Prostate gland (tissue), 2 donors: ENCODE measurements around the gene MTA1. TPM values are rescaled to one million over a fixed set of nuclear protein-coding genes. Genes with fewer than 3 reads are reported as not detected.

Source experiments
- DNase-seq: peaks from one replicate; pipeline ENCODE4 v3.0.0-alpha.2; 2019; ENCODE audit warnings: low spot score
- H3K27ac ChIP-seq, 2 donors: fragments of 200-600 bp; sonication (generic); 2 replicates each; pipeline ENCODE4 v1.5.1; 2017 to 2019
- H3K27me3 ChIP-seq: fragments of 200-600 bp; sonication (generic); replicated peaks from 2 replicates; pipeline ENCODE4 v1.5.1; 2019; ENCODE audit not compliant: insufficient read depth
- H3K36me3 ChIP-seq, 2 donors: fragments of 200-600 bp; sonication (generic); 1 replicate in 1 of 2; 2 replicates in 1 of 2; pipeline versions ENCODE4 v1.5.1 to v1.8.1; 2017 to 2019
- H3K4me1 ChIP-seq: fragments of 200-600 bp; sonication (generic); replicated peaks from 2 replicates; pipeline ENCODE4 v1.5.1; 2019
- H3K4me3 ChIP-seq, 2 donors: fragments of 200-600 bp; sonication (generic); 2 replicates each; pipeline ENCODE4 v1.5.1; 2017 to 2019
- H3K9me3 ChIP-seq: fragments of 200-600 bp; sonication (generic); 2 replicates; pipeline ENCODE4 v1.5.1; 2017
- CTCF ChIP-seq, 4 experiments: fragments of 200-600 bp in 2 of 4; fragments of 450-650 bp in 2 of 4; sonication (generic) in 2 of 4; IDR thresholded peaks; 1 replicate in 3 of 4; 2 replicates in 1 of 4; pipeline ENCODE4 v1.5.1; 2016 to 2019; ENCODE audit warnings: antibody characterized with exemption in 4 of 4, mild to moderate bottlenecking in 2 of 4, moderate library complexity in 2 of 4
- POLR2A ChIP-seq: fragments of 450-650 bp; IDR thresholded peaks from one replicate; pipeline ENCODE4 v1.6.1; 2016; ENCODE audit warnings: antibody characterized with exemption, mild to moderate bottlenecking
- POLR2AphosphoS5 ChIP-seq: sonication (generic); formaldehyde crosslinking; IDR thresholded peaks from one replicate; pipeline ENCODE4 v1.6.1; 2017; ENCODE audit warnings: antibody characterized with exemption
- WGBS: methylation state at CpG from one replicate; pipeline ENCODE4 v1.1.5; 2018; 5-methylcytosine and 5-hydroxymethylcytosine counted together
- intact Hi-C: fragments of 100-400 bp; cut with DNase I; formaldehyde crosslinking; loops from one replicate; pipeline ENCODE4 v1.14.2; 2022
- total RNA-seq, 2 donors: library from RNA; depleted of rRNA; stranded (reverse); fragments of >200 nt; gene quantifications; one replicate each; pipeline ENCODE4 v1.1.0, GENCODE V29; 2016

Gene MTA1
- total RNA-seq, 2 donors from 2014 or later = 58.9 to 155 TPM

GRCh38 chr14:105519946-105520698 lies 100.5 kb downstream of the MTA1 start:
- no peak for DNase-seq
- Histone ChIP-seq H3K36me3 (no peaks in the 10 kb centered on the region), H3K27me3 (no peaks in the 10 kb centered on the region), H3K9me3 (no peaks in the 10 kb centered on the region), H3K27ac (no peak overlapping the region), H3K4me1 (no peaks in the 10 kb centered on the region), H3K4me3 (no peak overlapping the region)
- TF ChIP-seq POLR2A (no peak), CTCF (IDR thresholded peaks at IDR 0.05) (no peak), POLR2AphosphoS5 (no peak)
- WGBS = 62% methylated on average over 14 of the region's 14 CpGs
- intact Hi-C loops = no loop called here

Other genes with a start within 250 kb of the MTA1 start
- 10 to 100 TPM; 32.9 to 36.5 TPM for gene NUDT14, start 238.5 kb upstream of the MTA1 start, total RNA-seq
- gene BTBD6, start 171.3 kb upstream of the MTA1 start, total RNA-seq = 10 to 100 TPM; 60.0 to 82.5 TPM
- 10 to 100 TPM; 64.9 to 88.9 TPM for gene BRF1, start 118.8 kb upstream of the MTA1 start, total RNA-seq
- 100 to 1,000 TPM in 1 of 2 donors, 10 to 100 TPM in 1; 48.5 to 124 TPM for gene PACS2, start 105.1 kb upstream of the MTA1 start, total RNA-seq
- under 1 TPM; 0.57 to 0.73 TPM for gene TEX22, start 21.3 kb upstream of the MTA1 start, total RNA-seq
- gene CRIP2, start 55.0 kb downstream of the MTA1 start, total RNA-seq = 100 to 1,000 TPM in 1 of 2 donors, 10 to 100 TPM in 1; 86.7 to 134 TPM
- 10 to 100 TPM in 1 of 2 donors, 1 to 10 TPM in 1; 4.2 to 22.0 TPM for gene CRIP1, start 67.1 kb downstream of the MTA1 start, total RNA-seq
- gene TEDC1, start 71.4 kb downstream of the MTA1 start, total RNA-seq = 1 to 10 TPM; 7.5 to 8.9 TPM
- gene TMEM121, start 106.8 kb downstream of the MTA1 start, total RNA-seq = 10 to 100 TPM; 11.1 to 15.7 TPM